HepG2 (cell line): ENCODE data around the gene SHQ1. TPM values are rescaled to one million over a fixed set of nuclear protein-coding genes. Genes with fewer than 3 reads are reported as not detected.

Source experiments
- BATF2 ChIP-seq: sonication (generic); formaldehyde crosslinking; IDR thresholded peaks from 2 replicates; pipeline ENCODE4 v1.8.0; 2022; ENCODE audit warnings: mild to moderate bottlenecking, missing genetic modification reagents, moderate library complexity
- GATA4 ChIP-seq: sonication (generic); IDR thresholded peaks from 2 replicates; pipeline ENCODE4 v1.6.1; 2016; ENCODE audit warnings: antibody characterized with exemption, low read depth, borderline replicate concordance
- HNRNPUL1 ChIP-seq: fragments of 200-400 bp; formaldehyde crosslinking; IDR thresholded peaks from 2 replicates; pipeline ENCODE4 v1.6.1; 2017; ENCODE audit warnings: low read depth, mild to moderate bottlenecking, low read length, moderate library complexity
- JUND ChIP-seq: sonication (generic); formaldehyde crosslinking; IDR thresholded peaks from 2 replicates; pipeline ENCODE4 v1.8.0; 2022; ENCODE audit warnings: mild to moderate bottlenecking, missing genetic modification reagents
- MAFG ChIP-seq: sonication (generic); formaldehyde crosslinking; IDR thresholded peaks from 2 replicates; pipeline ENCODE4 v1.5.1; 2020; ENCODE audit warnings: mild to moderate bottlenecking, missing genetic modification reagents
- MZF1 ChIP-seq: sonication (generic); formaldehyde crosslinking; IDR thresholded peaks from 2 replicates; pipeline ENCODE4 v1.8.1; 2023; ENCODE audit warnings: mild to moderate bottlenecking, missing genetic modification reagents, borderline replicate concordance
- POLR2G ChIP-seq: fragments of 200-400 bp; formaldehyde crosslinking; IDR thresholded peaks from 2 replicates; pipeline ENCODE4 v1.6.1; 2018; ENCODE audit warnings: mild to moderate bottlenecking, low read depth, low read length, moderate library complexity
- SETDB1 ChIP-seq: sonication (generic); formaldehyde crosslinking; IDR thresholded peaks from 2 replicates; pipeline ENCODE4 v1.5.1; 2020; ENCODE audit warnings: missing genetic modification reagents, mild to moderate bottlenecking, borderline replicate concordance
- SNAI1 ChIP-seq: sonication (generic); formaldehyde crosslinking; IDR thresholded peaks from 2 replicates; pipeline ENCODE4 v1.5.0; 2020; ENCODE audit warnings: mild to moderate bottlenecking, missing genetic modification reagents, borderline replicate concordance
- SNAPC5 ChIP-seq: sonication (generic); formaldehyde crosslinking; IDR thresholded peaks from 2 replicates; pipeline ENCODE4 v1.8.1; 2023; ENCODE audit warnings: mild to moderate bottlenecking, missing genetic modification reagents, borderline replicate concordance
- ZNF317 ChIP-seq: sonication (generic); formaldehyde crosslinking; IDR thresholded peaks from 2 replicates; pipeline ENCODE4 v1.5.0; 2020; ENCODE audit warnings: mild to moderate bottlenecking, missing genetic modification reagents
- ZNF543 ChIP-seq: sonication (generic); formaldehyde crosslinking; IDR thresholded peaks from 2 replicates; pipeline ENCODE4 v1.4.0; 2020; ENCODE audit warnings: mild to moderate bottlenecking, missing genetic modification reagents
- ZNF547 ChIP-seq: sonication (generic); formaldehyde crosslinking; IDR thresholded peaks from 2 replicates; pipeline ENCODE4 v1.5.1; 2020; ENCODE audit warnings: mild to moderate bottlenecking, missing genetic modification reagents
- ZNF563 ChIP-seq: sonication (generic); formaldehyde crosslinking; IDR thresholded peaks from 2 replicates; pipeline ENCODE4 v1.8.0; 2022; ENCODE audit warnings: mild to moderate bottlenecking, moderate library complexity, missing genetic modification reagents
- ZNF770 ChIP-seq: sonication (generic); formaldehyde crosslinking; IDR thresholded peaks from 2 replicates; pipeline ENCODE4 v1.5.0; 2020; ENCODE audit warnings: mild to moderate bottlenecking, missing genetic modification reagents
- ZNF782 ChIP-seq: sonication (generic); formaldehyde crosslinking; IDR thresholded peaks from 2 replicates; pipeline ENCODE4 v1.4.0; 2020; ENCODE audit warnings: missing genetic modification reagents, mild to moderate bottlenecking, borderline replicate concordance
- polyA plus RNA-seq, 8 experiments: library from polyadenylated mRNA; depleted of rRNA in 3 of 8; stranded (reverse) in 7 of 8; unstranded in 1 of 8; fragments of >200 nt; fragmentation: Illumina TruSeq in 4 of 8; extraction: Trizol in 4 of 8; gene quantifications; 2 replicates each; pipeline versions ENCODE4 v1.2.1 to v1.2.3, GENCODE V29; 2011 to 2016; ENCODE audit warnings: low read depth in 4 of 8, missing spikeins in 1 of 8, mixed read lengths in 1 of 8; ENCODE audit not compliant: insufficient read depth in 1 of 8
- total RNA-seq, 5 experiments: library from RNA; depleted of rRNA; stranded (reverse); fragments of >200 nt; fragmentation: Illumina TruSeq; extraction: Trizol; gene quantifications; 2 replicates each; pipeline ENCODE4 v1.2.3, GENCODE V29; 2016; ENCODE audit warnings: low read depth in 1 of 5
- TF ChIP-seq, protein P1 (sequence below): sonication (generic); formaldehyde crosslinking; IDR thresholded peaks from 2 replicates; pipeline ENCODE4 v1.8.0; 2022; ENCODE audit warnings: missing genetic modification reagents, mild to moderate bottlenecking, inconsistent platforms, borderline replicate concordance
- TF ChIP-seq, protein P2 (sequence below): sonication (generic); formaldehyde crosslinking; IDR thresholded peaks from 2 replicates; pipeline ENCODE4 v1.5.1; 2020; ENCODE audit warnings: mild to moderate bottlenecking, missing genetic modification reagents, borderline replicate concordance
- TF ChIP-seq, protein P3 (sequence below): sonication (generic); formaldehyde crosslinking; IDR thresholded peaks from 2 replicates; pipeline ENCODE4 v1.5.0; 2020; ENCODE audit warnings: missing genetic modification reagents

Gene SHQ1
- total and polyA plus RNA-seq, 2 of the 13 experiments (the other 11 are each of a cell fraction or from before 2014, with no cell fraction given), result 5.5 to 20.3 TPM

DNA sequence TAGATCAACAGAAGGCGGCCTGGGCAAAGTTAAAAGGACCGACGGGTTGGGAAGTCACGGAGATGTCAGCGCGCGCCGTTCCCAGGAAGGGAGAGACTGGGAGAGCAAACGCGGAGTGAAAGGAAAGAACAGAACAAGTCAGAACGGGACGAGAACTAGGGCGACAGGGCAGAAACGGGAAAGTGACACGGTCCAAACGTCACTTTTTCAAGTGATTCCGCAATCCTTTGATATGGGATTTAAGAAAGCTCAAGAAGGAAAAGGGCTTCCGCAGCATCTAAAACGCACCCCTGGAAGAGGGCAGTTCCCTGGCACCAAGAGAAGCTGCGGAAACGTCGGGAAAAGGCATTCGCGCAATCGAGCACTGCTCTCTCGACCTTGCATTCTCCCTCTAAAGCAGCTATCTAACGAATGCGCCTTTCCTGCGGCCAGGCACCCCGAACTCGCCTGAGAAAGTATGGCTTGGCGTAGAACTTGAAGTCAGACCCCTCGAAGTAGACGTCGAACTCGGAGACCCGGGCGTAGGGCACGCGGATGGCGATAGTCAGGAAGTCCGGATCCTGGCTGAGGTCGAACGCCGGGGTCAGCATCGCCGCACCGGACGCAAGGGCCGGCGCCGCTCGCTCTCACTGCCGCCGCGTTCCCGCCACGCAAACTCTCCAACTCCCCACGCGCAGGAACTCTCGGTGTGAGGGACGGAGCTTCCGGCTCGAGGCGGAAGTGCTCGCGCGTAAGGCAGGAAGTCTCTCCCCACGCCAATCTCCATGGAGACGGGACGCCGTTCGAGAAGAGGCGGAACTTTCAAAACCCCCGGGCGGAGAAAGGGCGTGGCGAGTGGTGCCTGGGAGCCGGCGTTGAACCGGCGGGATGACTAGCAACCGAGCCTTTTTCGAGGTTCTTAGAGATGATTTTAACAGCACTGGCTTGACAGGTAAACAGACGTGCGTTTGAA, at the start of gene SHQ1 (continued):
- TF ChIP-seq ZNF563 (CRISPR knock-in tag), result peak; percentile 81; the same call in 1 of the 2 replicates
- TF ChIP-seq ZNF547, result peak; percentile 74; the same call in 1 of the 2 replicates
- TF ChIP-seq, protein P1, sequence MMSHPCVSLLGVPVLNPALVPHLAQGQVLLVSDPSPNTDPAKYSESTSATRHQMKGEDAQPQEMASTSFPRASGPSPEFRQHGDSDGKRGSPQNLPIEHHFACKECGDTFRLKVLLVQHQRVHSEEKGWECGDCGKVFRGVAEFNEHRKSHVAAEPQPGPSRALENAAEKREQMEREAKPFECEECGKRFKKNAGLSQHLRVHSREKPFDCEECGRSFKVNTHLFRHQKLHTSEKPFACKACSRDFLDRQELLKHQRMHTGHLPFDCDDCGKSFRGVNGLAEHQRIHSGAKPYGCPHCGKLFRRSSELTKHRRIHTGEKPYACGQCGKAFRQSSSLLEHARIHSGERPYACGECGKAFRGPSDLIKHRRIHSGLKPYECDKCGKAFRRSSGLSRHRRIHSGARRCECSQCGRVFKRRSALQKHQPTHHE (CRISPR knock-in tag), result peak; percentile 73; the same call in 1 of the 2 replicates
- TF ChIP-seq JUND (CRISPR knock-in tag), result no peak
- TF ChIP-seq GATA4, result no peak
- TF ChIP-seq ZNF782 (CRISPR knock-in tag), result peak; percentile 84; the same call in 1 of the 2 replicates
- TF ChIP-seq MZF1, result no peak
- no peak for TF ChIP-seq HNRNPUL1
- no peak for TF ChIP-seq ZNF770 (CRISPR knock-in tag)
- no peak for TF ChIP-seq SETDB1 (CRISPR knock-in tag)
- TF ChIP-seq SNAI1 (CRISPR knock-in tag), result no peak
- TF ChIP-seq, protein P2, sequence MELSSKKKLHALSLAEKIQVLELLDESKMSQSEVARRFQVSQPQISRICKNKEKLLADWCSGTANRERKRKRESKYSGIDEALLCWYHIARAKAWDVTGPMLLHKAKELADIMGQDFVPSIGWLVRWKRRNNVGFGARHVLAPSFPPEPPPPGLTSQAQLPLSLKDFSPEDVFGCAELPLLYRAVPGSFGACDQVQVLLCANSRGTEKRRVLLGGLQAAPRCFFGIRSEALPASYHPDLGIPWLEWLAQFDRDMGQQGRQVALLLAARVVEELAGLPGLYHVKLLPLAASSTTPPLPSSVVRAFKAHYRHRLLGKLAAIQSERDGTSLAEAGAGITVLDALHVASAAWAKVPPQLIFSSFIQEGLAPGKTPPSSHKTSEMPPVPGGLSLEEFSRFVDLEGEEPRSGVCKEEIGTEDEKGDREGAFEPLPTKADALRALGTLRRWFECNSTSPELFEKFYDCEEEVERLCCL (CRISPR knock-in tag), result 0 out of 2 replicates have a peak, but pooled peaks have one; percentile 38
- no peak for TF ChIP-seq MAFG (CRISPR knock-in tag)
- peak; percentile 83 for TF ChIP-seq POLR2G
- peak; percentile 83; the same call in 1 of the 2 replicates for TF ChIP-seq SNAPC5 (CRISPR knock-in tag)
- TF ChIP-seq, protein P3, sequence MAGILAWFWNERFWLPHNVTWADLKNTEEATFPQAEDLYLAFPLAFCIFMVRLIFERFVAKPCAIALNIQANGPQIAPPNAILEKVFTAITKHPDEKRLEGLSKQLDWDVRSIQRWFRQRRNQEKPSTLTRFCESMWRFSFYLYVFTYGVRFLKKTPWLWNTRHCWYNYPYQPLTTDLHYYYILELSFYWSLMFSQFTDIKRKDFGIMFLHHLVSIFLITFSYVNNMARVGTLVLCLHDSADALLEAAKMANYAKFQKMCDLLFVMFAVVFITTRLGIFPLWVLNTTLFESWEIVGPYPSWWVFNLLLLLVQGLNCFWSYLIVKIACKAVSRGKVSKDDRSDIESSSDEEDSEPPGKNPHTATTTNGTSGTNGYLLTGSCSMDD (CRISPR knock-in tag), result peak; percentile 13; the same call in 1 of the 2 replicates
- TF ChIP-seq BATF2 (CRISPR knock-in tag), result no peak; the same call in 1 of the 2 replicates
- TF ChIP-seq ZNF543, result 0 out of 2 replicates have a peak, but pooled peaks have one; percentile 56
- TF ChIP-seq ZNF317 (CRISPR knock-in tag), result no peak; the same call in 1 of the 2 replicates
